Tibial nerve (tissue), 4 donors: Measurements from ENCODE around the gene FNBP1L. TPM values are rescaled to one million over a fixed set of nuclear protein-coding genes. Genes with fewer than 3 reads are reported as not detected.

Experiments
- DNase-seq, 2 donors: peaks; one replicate each; pipeline ENCODE4 v3.0.0-alpha.2; 2019; ENCODE audit warnings: low spot score in 2 of 2
- H3K27ac ChIP-seq, 4 donors: fragments of 200-600 bp; sonication (generic) in 3 of 4; one replicate each; pipeline ENCODE4 v1.5.1; 2017 to 2019; ENCODE audit warnings: mild to moderate bottlenecking in 1 of 4
- H3K27me3 ChIP-seq, 2 donors: fragments of 200-600 bp; sonication (generic) in 1 of 2; one replicate each; pipeline versions ENCODE4 v1.5.1 to v1.6.0; 2017 to 2019
- H3K36me3 ChIP-seq, 3 donors: fragments of 200-600 bp; sonication (generic); one replicate each; pipeline ENCODE4 v1.5.1; 2018 to 2019
- H3K4me1 ChIP-seq, 4 donors: fragments of 200-600 bp; sonication (generic) in 3 of 4; one replicate each; pipeline ENCODE4 v1.5.1; 2017 to 2019
- H3K4me3 ChIP-seq, 4 donors: fragments of 200-600 bp; sonication (generic) in 3 of 4; one replicate each; pipeline ENCODE4 v1.5.1; 2017 to 2019; ENCODE audit warnings: mild to moderate bottlenecking in 1 of 4, moderate library complexity in 1 of 4
- H3K9me3 ChIP-seq, 4 donors: fragments of 200-600 bp; sonication (generic) in 3 of 4; one replicate each; pipeline ENCODE4 v1.5.1; 2017 to 2019
- CTCF ChIP-seq, 5 experiments: fragments of 200-600 bp in 3 of 5; fragments of 450-650 bp in 2 of 5; sonication (generic) in 3 of 5; IDR thresholded peaks; one replicate each; pipeline ENCODE4 v1.5.1; 2016 to 2019; ENCODE audit warnings: antibody characterized with exemption in 5 of 5, mild to moderate bottlenecking in 3 of 5, moderate library complexity in 2 of 5
- EP300 ChIP-seq, 2 donors: sonication (generic); formaldehyde crosslinking; IDR thresholded peaks; one replicate each; pipeline ENCODE4 v1.6.1; 2017; ENCODE audit warnings: antibody characterized with exemption in 2 of 2, mild to moderate bottlenecking in 1 of 2
- POLR2A ChIP-seq, 2 donors: fragments of 450-650 bp; IDR thresholded peaks; one replicate each; pipeline ENCODE4 v1.6.1; 2017; ENCODE audit warnings: antibody characterized with exemption in 2 of 2, mild to moderate bottlenecking in 2 of 2, moderate library complexity in 2 of 2
- WGBS, 2 donors: methylation state at CpG; one replicate each; pipeline ENCODE4 v1.1.5; 2018; 5-methylcytosine and 5-hydroxymethylcytosine counted together
- total RNA-seq, 4 donors: library from RNA; depleted of rRNA; stranded (reverse); fragments of >200 nt; gene quantifications; one replicate each; pipeline ENCODE4 v1.1.0, GENCODE V29; 2016

The FNBP1L gene
- total RNA-seq, 4 donors from 2014 or later, result 18.3 to 23.2 (median 20.5) TPM

- TF ChIP-seq EP300 (IDR thresholded peaks at IDR 0.05), result no peak
- 30 to 36% methylated on average over 9 of the region's 9 CpGs for WGBS, 2 donors
- H3K27me3 ChIP-seq, result no peaks in the 10 kb centered on the region
- no peak overlapping the region for H3K4me3 ChIP-seq
- no peaks in the 10 kb centered on the region for H3K9me3 ChIP-seq
- DNase-seq, result no peak
- peak overlapping the region in 1 of 4 donors; percentile 2 for H3K27ac ChIP-seq
- H3K36me3 ChIP-seq, result peaks cover 0 to 86% (median 6%) of the 10 kb centered on the region in 3 donors
- peaks cover 0 to 32% (median 2%) of the 10 kb centered on the region in 4 donors for H3K4me1 ChIP-seq
Observed at GRCh38 chr1:93576346-93576745, 128.4 kb downstream of the FNBP1L start.

- 91 to 93% methylated on average over 2 of the region's 2 CpGs for WGBS, 2 donors
- TF ChIP-seq CTCF (IDR thresholded peaks at IDR 0.05) (no peak), POLR2A (IDR thresholded peaks at IDR 0.05) (no peak), EP300 (IDR thresholded peaks at IDR 0.05) (no peak)
- Histone ChIP-seq H3K4me1 (peaks cover 0 to 32% (median 2%) of the 10 kb centered on the region in 4 donors), H3K27me3 (no peaks in the 10 kb centered on the region), H3K27ac (no peak overlapping the region), H3K9me3 (no peaks in the 10 kb centered on the region), H3K4me3 (no peak overlapping the region), H3K36me3 (peaks cover 0 to 86% (median 6%) of the 10 kb centered on the region in 3 donors)
- DNase-seq, result no peak
Observed at GRCh38 chr1:93576746-93577145, 128.8 kb downstream of the FNBP1L start.

- no peak overlapping the region for H3K4me3 ChIP-seq
- H3K27ac ChIP-seq, result peak overlapping the region in 1 of 4 donors; percentile 29
- no peaks in the 10 kb centered on the region for H3K27me3 ChIP-seq
- WGBS, 2 donors, result 61 to 77% methylated on average over 15 to 18 of the region's 18 CpGs
- TF ChIP-seq EP300 (IDR thresholded peaks at IDR 0.05) (no peak), CTCF (IDR thresholded peaks at IDR 0.05) (no peak), POLR2A (IDR thresholded peaks at IDR 0.05) (no peak)
- H3K36me3 ChIP-seq, result peaks cover 5 to 86% (median 11%) of the 10 kb centered on the region in 3 donors
- H3K9me3 ChIP-seq, result no peaks in the 10 kb centered on the region
- peaks cover 0 to 32% (median 2%) of the 10 kb centered on the region in 4 donors for H3K4me1 ChIP-seq
- DNase-seq, result no peak
Observed at GRCh38 chr1:93577536-93578432, 129.9 kb downstream of the FNBP1L start.

GRCh38 chr1:93578433-93578830 lies 130.5 kb downstream of the FNBP1L start:
- Histone ChIP-seq H3K27ac (peak overlapping the region in 1 of 4 donors; percentile 62), H3K36me3 (peaks cover 5 to 87% (median 11%) of the 10 kb centered on the region in 3 donors), H3K9me3 (no peaks in the 10 kb centered on the region), H3K4me1 (peaks cover 0 to 32% (median 2%) of the 10 kb centered on the region in 4 donors), H3K4me3 (no peak overlapping the region), H3K27me3 (no peaks in the 10 kb centered on the region)
- 90 to 93% methylated on average over 6 of the region's 6 CpGs for WGBS, 2 donors
- DNase-seq, result no peak
- TF ChIP-seq EP300 (IDR thresholded peaks at IDR 0.05) (no peak), POLR2A (IDR thresholded peaks at IDR 0.05) (no peak), CTCF (IDR thresholded peaks at IDR 0.05) (no peak)

- Histone ChIP-seq H3K9me3 (no peaks in the 10 kb centered on the region), H3K27me3 (no peaks in the 10 kb centered on the region), H3K4me1 (peaks cover 0 to 32% (median 2%) of the 10 kb centered on the region in 4 donors), H3K27ac (peak overlapping the region in 3 of 4 donors; percentile 13 to 62 (median 42)), H3K36me3 (peaks cover 5 to 86% (median 11%) of the 10 kb centered on the region in 3 donors), H3K4me3 (no peak overlapping the region)
- DNase-seq, result no peak
- TF ChIP-seq CTCF (IDR thresholded peaks at IDR 0.05), result no peak
- TF ChIP-seq EP300 (IDR thresholded peaks at IDR 0.05), result no peak
- TF ChIP-seq POLR2A (IDR thresholded peaks at IDR 0.05), result no peak
- 88 to 90% methylated on average over 11 of the region's 11 CpGs for WGBS, 2 donors
Observed at GRCh38 chr1:93578911-93579825, 131.2 kb downstream of the FNBP1L start.
